Suprapubic skin (tissue), 4 donors: ENCODE data around the gene DCXR.

Experiments
- POLR2A ChIP-seq, 2 donors: fragments of 450-650 bp; IDR thresholded peaks; one replicate each; pipeline ENCODE4 v1.6.1; 2017; ENCODE audit warnings: antibody characterized with exemption in 2 of 2, mild to moderate bottlenecking in 2 of 2, moderate library complexity in 2 of 2
- POLR2AphosphoS5 ChIP-seq, 3 donors: sonication (generic); formaldehyde crosslinking; IDR thresholded peaks; one replicate each; pipeline ENCODE4 v1.6.1; 2017; ENCODE audit warnings: antibody characterized with exemption in 3 of 3
- TF ChIP-seq, protein P1 (sequence below), 2 donors: fragments of 200-600 bp in 1 of 2; fragments of 450-650 bp in 1 of 2; sonication (generic) in 1 of 2; IDR thresholded peaks; one replicate each; pipeline ENCODE4 v1.5.1; 2016 to 2019; ENCODE audit warnings: antibody characterized with exemption in 2 of 2, mild to moderate bottlenecking in 1 of 2, moderate library complexity in 1 of 2

DNA sequence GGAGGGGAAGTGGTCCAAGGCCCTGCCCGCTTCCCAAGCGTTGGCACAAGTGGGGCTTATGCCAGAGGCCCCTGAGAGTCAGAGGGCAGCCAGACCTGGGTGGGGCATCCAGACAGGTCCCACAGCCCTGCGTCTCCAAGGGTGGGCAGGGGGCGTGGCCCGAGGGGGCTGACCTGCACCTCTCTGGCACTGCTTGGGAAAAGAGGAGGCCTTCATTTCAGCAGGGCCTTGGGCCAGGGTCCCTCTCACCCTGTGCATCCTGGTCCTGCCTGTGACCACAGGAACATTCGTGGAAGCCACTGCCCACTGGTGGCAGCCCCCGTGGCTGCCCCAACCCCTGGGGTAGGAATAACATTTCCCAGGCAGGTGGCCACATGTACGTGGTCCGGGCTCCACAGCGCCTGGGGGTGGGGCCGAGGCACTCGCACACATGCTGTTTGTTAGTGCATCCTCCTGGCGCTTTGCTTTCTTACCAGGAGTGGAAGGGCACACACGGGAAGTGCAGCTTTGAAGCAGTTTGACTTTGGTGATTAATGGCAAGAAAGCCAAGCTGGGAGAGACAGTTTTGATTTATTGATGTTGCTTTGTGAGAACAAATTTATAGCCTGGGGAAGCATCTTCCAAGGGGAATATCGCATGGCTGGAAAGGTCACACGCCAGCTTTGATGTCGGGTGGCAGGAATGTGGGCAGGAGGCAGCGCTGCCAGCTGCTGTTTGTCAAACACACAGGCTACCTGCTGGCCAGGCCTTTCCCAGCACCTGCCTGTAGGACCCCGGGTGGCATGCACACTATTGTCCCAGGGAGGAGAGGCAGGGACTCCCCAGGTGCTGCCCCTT, 19.1 kb downstream of the DCXR start:
- TF ChIP-seq POLR2A (IDR thresholded peaks at IDR 0.05) (no peak), POLR2AphosphoS5 (IDR thresholded peaks at IDR 0.05) (no peak)
- TF ChIP-seq, protein P1, sequence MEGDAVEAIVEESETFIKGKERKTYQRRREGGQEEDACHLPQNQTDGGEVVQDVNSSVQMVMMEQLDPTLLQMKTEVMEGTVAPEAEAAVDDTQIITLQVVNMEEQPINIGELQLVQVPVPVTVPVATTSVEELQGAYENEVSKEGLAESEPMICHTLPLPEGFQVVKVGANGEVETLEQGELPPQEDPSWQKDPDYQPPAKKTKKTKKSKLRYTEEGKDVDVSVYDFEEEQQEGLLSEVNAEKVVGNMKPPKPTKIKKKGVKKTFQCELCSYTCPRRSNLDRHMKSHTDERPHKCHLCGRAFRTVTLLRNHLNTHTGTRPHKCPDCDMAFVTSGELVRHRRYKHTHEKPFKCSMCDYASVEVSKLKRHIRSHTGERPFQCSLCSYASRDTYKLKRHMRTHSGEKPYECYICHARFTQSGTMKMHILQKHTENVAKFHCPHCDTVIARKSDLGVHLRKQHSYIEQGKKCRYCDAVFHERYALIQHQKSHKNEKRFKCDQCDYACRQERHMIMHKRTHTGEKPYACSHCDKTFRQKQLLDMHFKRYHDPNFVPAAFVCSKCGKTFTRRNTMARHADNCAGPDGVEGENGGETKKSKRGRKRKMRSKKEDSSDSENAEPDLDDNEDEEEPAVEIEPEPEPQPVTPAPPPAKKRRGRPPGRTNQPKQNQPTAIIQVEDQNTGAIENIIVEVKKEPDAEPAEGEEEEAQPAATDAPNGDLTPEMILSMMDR (IDR thresholded peaks at IDR 0.05) = no peak
